ENCODE measurements around the gene CACHD1. TPM values are rescaled to one million over a fixed set of nuclear protein-coding genes. Genes with fewer than 3 reads are reported as not detected.
A peak's percentile ranks its signal among the peaks of the same experiment; 100 is the strongest.
"Not testable (repeated sequence)": the region's sequence is repeated elsewhere in the genome, so short reads cannot be mapped to it uniquely, and the experiment has no call there.

Gene CACHD1
- total RNA-seq, 1 donor: 3.8 TPM

GRCh38 chr1:64686828-64687724 is 217.1 kb downstream of the CACHD1 start:
- peak; percentile 9 to 76 (median 50) for DNase-seq (ENCODE audit: low read depth in 2 of 3, low spot score in 2 of 3)

GRCh38 chr1:64687725-64688327 is 217.9 kb downstream of the CACHD1 start:
- DNase-seq (ENCODE audit: low read depth in 2 of 3, low spot score in 2 of 3): peak in 2 of 3 donors; percentile 47 to 69

GRCh38 chr1:64691626-64692025 is 221.7 kb downstream of the CACHD1 start:
- DNase-seq (ENCODE audit: low read depth in 2 of 3, low spot score in 2 of 3): no peak

GRCh38 chr1:64692911-64693310 is 223.0 kb downstream of the CACHD1 start:
- DNase-seq (ENCODE audit: low read depth in 2 of 3, low spot score in 2 of 3): no peak

GRCh38 chr1:64693406-64693805 is 223.5 kb downstream of the CACHD1 start:
- DNase-seq (ENCODE audit: low read depth in 2 of 3, low spot score in 2 of 3): no peak

- no peak for DNase-seq (ENCODE audit: low read depth in 2 of 3, low spot score in 2 of 3)
Measured at GRCh38 chr1:64696879-64697278, 226.9 kb downstream of the CACHD1 start.

GRCh38 chr1:64699327-64699726 is 229.4 kb downstream of the CACHD1 start:
- no peak for DNase-seq (ENCODE audit: low read depth in 2 of 3, low spot score in 2 of 3)

GRCh38 chr1:64701071-64701470 is 231.1 kb downstream of the CACHD1 start:
- DNase-seq (ENCODE audit: low read depth in 2 of 3, low spot score in 2 of 3): no peak

- DNase-seq (ENCODE audit: low read depth in 2 of 3, low spot score in 2 of 3): no peak
Measured at GRCh38 chr1:64701886-64702285, 232.0 kb downstream of the CACHD1 start.

GRCh38 chr1:64702670-64703069 is 232.7 kb downstream of the CACHD1 start:
- DNase-seq (ENCODE audit: low read depth in 2 of 3, low spot score in 2 of 3): not testable (repeated sequence)

- DNase-seq (ENCODE audit: low read depth in 2 of 3, low spot score in 2 of 3): no peak
Measured at GRCh38 chr1:64703600-64703999, 233.7 kb downstream of the CACHD1 start.

- no peak for DNase-seq (ENCODE audit: low read depth in 2 of 3, low spot score in 2 of 3)
Measured at GRCh38 chr1:64705591-64705990, 235.7 kb downstream of the CACHD1 start.

GRCh38 chr1:64711266-64711665 is 241.3 kb downstream of the CACHD1 start:
- DNase-seq (ENCODE audit: low read depth in 2 of 3, low spot score in 2 of 3): no peak

- DNase-seq (ENCODE audit: low read depth in 2 of 3, low spot score in 2 of 3): no peak
Measured at GRCh38 chr1:64712049-64712448, 242.1 kb downstream of the CACHD1 start.

GRCh38 chr1:64715186-64715585 is 245.3 kb downstream of the CACHD1 start:
- DNase-seq (ENCODE audit: low read depth in 2 of 3, low spot score in 2 of 3): no peak

GRCh38 chr1:64721135-64721534 is 251.2 kb downstream of the CACHD1 start:
- no peak for DNase-seq (ENCODE audit: low read depth in 2 of 3, low spot score in 2 of 3)

- no peak for DNase-seq (ENCODE audit: low read depth in 2 of 3, low spot score in 2 of 3)
Measured at GRCh38 chr1:64721576-64722145, 251.7 kb downstream of the CACHD1 start.

- DNase-seq (ENCODE audit: low read depth in 2 of 3, low spot score in 2 of 3): no peak
Measured at GRCh38 chr1:64727861-64728260, 257.9 kb downstream of the CACHD1 start.

- DNase-seq (ENCODE audit: low read depth in 2 of 3, low spot score in 2 of 3): no peak
Measured at GRCh38 chr1:64733581-64734286, 263.8 kb downstream of the CACHD1 start.

- no peak for DNase-seq (ENCODE audit: low read depth in 2 of 3, low spot score in 2 of 3)
Measured at GRCh38 chr1:64734287-64734652, 264.3 kb downstream of the CACHD1 start.

GRCh38 chr1:64740687-64741086 is 270.8 kb downstream of the CACHD1 start:
- DNase-seq (ENCODE audit: low read depth in 2 of 3, low spot score in 2 of 3): not testable (repeated sequence)

All from hematopoietic multipotent progenitor cell (in vitro differentiated cells).